Stomach (tissue), 4 donors: Measurements from ENCODE around the gene SS18.

Experiments used
- POLR2A ChIP-seq, 4 donors: fragments of 450-650 bp; IDR thresholded peaks; one replicate each; pipeline ENCODE4 v1.6.1; 2016; ENCODE audit warnings: antibody characterized with exemption in 4 of 4, control low read depth in 2 of 4, mild to moderate bottlenecking in 1 of 4, moderate library complexity in 1 of 4
- POLR2AphosphoS5 ChIP-seq, 3 donors: sonication (generic); formaldehyde crosslinking; IDR thresholded peaks; one replicate each; pipeline ENCODE4 v1.6.1; 2016; ENCODE audit warnings: antibody characterized with exemption in 3 of 3
- TF ChIP-seq, protein P1 (sequence below), 7 experiments: fragments of 450-650 bp in 4 of 7; fragments of 200-600 bp in 3 of 7; sonication (generic) in 3 of 7; IDR thresholded peaks; one replicate each; pipeline ENCODE4 v1.5.1; 2016 to 2019; ENCODE audit warnings: antibody characterized with exemption in 7 of 7, control low read depth in 2 of 7, mild to moderate bottlenecking in 1 of 7

- TF ChIP-seq POLR2A (IDR thresholded peaks at IDR 0.05) (no peak), POLR2AphosphoS5 (IDR thresholded peaks at IDR 0.05) (no peak)
- TF ChIP-seq, protein P1, sequence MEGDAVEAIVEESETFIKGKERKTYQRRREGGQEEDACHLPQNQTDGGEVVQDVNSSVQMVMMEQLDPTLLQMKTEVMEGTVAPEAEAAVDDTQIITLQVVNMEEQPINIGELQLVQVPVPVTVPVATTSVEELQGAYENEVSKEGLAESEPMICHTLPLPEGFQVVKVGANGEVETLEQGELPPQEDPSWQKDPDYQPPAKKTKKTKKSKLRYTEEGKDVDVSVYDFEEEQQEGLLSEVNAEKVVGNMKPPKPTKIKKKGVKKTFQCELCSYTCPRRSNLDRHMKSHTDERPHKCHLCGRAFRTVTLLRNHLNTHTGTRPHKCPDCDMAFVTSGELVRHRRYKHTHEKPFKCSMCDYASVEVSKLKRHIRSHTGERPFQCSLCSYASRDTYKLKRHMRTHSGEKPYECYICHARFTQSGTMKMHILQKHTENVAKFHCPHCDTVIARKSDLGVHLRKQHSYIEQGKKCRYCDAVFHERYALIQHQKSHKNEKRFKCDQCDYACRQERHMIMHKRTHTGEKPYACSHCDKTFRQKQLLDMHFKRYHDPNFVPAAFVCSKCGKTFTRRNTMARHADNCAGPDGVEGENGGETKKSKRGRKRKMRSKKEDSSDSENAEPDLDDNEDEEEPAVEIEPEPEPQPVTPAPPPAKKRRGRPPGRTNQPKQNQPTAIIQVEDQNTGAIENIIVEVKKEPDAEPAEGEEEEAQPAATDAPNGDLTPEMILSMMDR (IDR thresholded peaks at IDR 0.05) = no peak
Measured at GRCh38 chr18:25998461-25998860, 92.0 kb downstream of the SS18 start.
